PC-3 (cell line): ENCODE data around the gene ODAM. TPM values are rescaled to one million over a fixed set of nuclear protein-coding genes. Genes with fewer than 3 reads are reported as not detected.

Experiments used
- ATAC-seq: fragments of 200-7000 bp; cut with Tn5 transposase; 2 replicates; pipeline ENCODE4 v1.9.1; 2020; ENCODE audit warnings: mild to moderate bottlenecking, moderate library complexity
- BruUV-seq: library from RNA; stranded (reverse); fragments of 400-500 nt; replicated peaks from 2 replicates; lab custom pipeline; 2021; lab: Mats Ljungman, UMichigan
- CTCF ChIA-PET: fragments of 300-600 bp; sonication (Branson Sonifier 250); formaldehyde crosslinking; loops from one replicate; lab custom pipeline; 2022; ENCODE audit warnings: antibody characterized with exemption; lab: Charles Lee
- POLR2A ChIA-PET: fragments of 300-600 bp; sonication (Branson Sonifier 250); formaldehyde crosslinking; loops from one replicate; lab custom pipeline; 2022; ENCODE audit warnings: antibody characterized with exemption; ENCODE audit not compliant: unreplicated experiment; lab: Charles Lee
- DNase-seq: peaks from one replicate; pipeline ENCODE4 v3.0.0-alpha.2; 2015
- H2AFZ ChIP-seq: fragments of 300-600 bp; sonication (generic); 2 replicates; pipeline ENCODE4 v1.6.0; 2016; ENCODE audit warnings: antibody characterized with exemption, low read length
- H3F3A ChIP-seq: fragments of 300-600 bp; sonication (generic); one replicate; pipeline ENCODE4 v1.6.0; 2017; ENCODE audit warnings: antibody characterized with exemption, low read length, control low read depth, mild to moderate bottlenecking; ENCODE audit not compliant: unreplicated experiment
- H3K27ac ChIP-seq: fragments of 300-600 bp; sonication (generic); 2 replicates; pipeline ENCODE4 v1.5.1; 2016; ENCODE audit warnings: mild to moderate bottlenecking, low read length
- H3K27me3 ChIP-seq: fragments of 300-600 bp; sonication (generic); 2 replicates; pipeline ENCODE4 v1.6.1; 2016; ENCODE audit warnings: low read length, mixed read lengths
- H3K36me3 ChIP-seq: fragments of 300-600 bp; sonication (generic); 2 replicates; pipeline ENCODE4 v1.6.1; 2016; ENCODE audit warnings: low read depth, mixed run types, low read length, mixed read lengths
- H3K4me1 ChIP-seq: fragments of 300-600 bp; sonication (generic); 2 replicates; pipeline ENCODE4 v1.5.1; 2016; ENCODE audit warnings: low read length; ENCODE audit not compliant: insufficient read depth
- H3K4me2 ChIP-seq: fragments of 300-600 bp; sonication (generic); 2 replicates; pipeline ENCODE4 v1.6.0; 2016; ENCODE audit warnings: low read length
- H3K4me3 ChIP-seq: fragments of 300-600 bp; sonication (generic); 2 replicates; pipeline ENCODE4 v1.5.1; 2016; ENCODE audit warnings: mild to moderate bottlenecking, low read length, mixed read lengths
- H3K79me2 ChIP-seq: fragments of 300-600 bp; sonication (generic); 2 replicates; pipeline ENCODE4 v1.6.1; 2017; ENCODE audit warnings: low read length, mixed read lengths
- H3K9ac ChIP-seq: fragments of 300-600 bp; sonication (generic); 2 replicates; pipeline ENCODE4 v1.6.0; 2016; ENCODE audit warnings: mild to moderate bottlenecking, low read length
- H3K9me2 ChIP-seq: fragments of 300-600 bp; sonication (generic); replicated peaks from 2 replicates; pipeline ENCODE4 v1.6.1; 2016; ENCODE audit warnings: mixed run types, low read length, mixed read lengths
- H3K9me3 ChIP-seq: fragments of 300-600 bp; sonication (generic); 2 replicates; pipeline ENCODE4 v1.6.1; 2016; ENCODE audit warnings: low read length, mixed read lengths
- H4K20me1 ChIP-seq: fragments of 300-600 bp; sonication (generic); 2 replicates; pipeline ENCODE4 v1.6.1; 2016; ENCODE audit warnings: low read length, mixed read lengths
- CTCF ChIP-seq: fragments of 300-600 bp; sonication (generic); conservative IDR thresholded peaks from 2 replicates; pipeline ENCODE4 v1.5.1; 2017; ENCODE audit warnings: antibody characterized with exemption, low read depth, mild to moderate bottlenecking, low read length
- EZH2 ChIP-seq: fragments of 300-600 bp; sonication (generic); IDR thresholded peaks from one replicate; pipeline ENCODE4 v1.6.1; 2017; ENCODE audit warnings: antibody characterized with exemption, mild to moderate bottlenecking, low read length; ENCODE audit not compliant: unreplicated experiment
- EZH2phosphoT487 ChIP-seq: fragments of 300-600 bp; sonication (generic); IDR thresholded peaks from 2 replicates; pipeline ENCODE4 v1.6.1; 2018; ENCODE audit warnings: mild to moderate bottlenecking, antibody characterized with exemption, low read length, borderline replicate concordance
- intact Hi-C: fragments of 100-400 bp; cut with micrococcal nuclease; formaldehyde crosslinking; loops from 2 replicates; pipeline ENCODE4 v1.9.0; 2023
- total RNA-seq: library from RNA; depleted of rRNA; stranded (reverse); fragments of >200 nt; gene quantifications from 2 replicates; pipeline ENCODE4 v1.2.3, GENCODE V29; 2014

Gene ODAM
- total RNA-seq, 1 experiment from 2014 or later: not detected

- Histone ChIP-seq H2AFZ (no peak overlapping the region), H3K79me2 (no peaks in the 10 kb centered on the region), H3K9me3 (no peaks in the 10 kb centered on the region), H3K27ac (no peak overlapping the region), H3K4me2 (no peak overlapping the region), H4K20me1 (no peaks in the 10 kb centered on the region), H3K36me3 (no peaks in the 10 kb centered on the region), H3K9ac (no peak overlapping the region), H3F3A (no peaks in the 10 kb centered on the region), H3K27me3 (peaks cover 21% of the 10 kb centered on the region; the same call in 1 of the 2 replicates), H3K4me3 (no peak overlapping the region), H3K4me1 (no peaks in the 10 kb centered on the region), H3K9me2 (no peaks in the 10 kb centered on the region)
- no peak for ATAC-seq
- TF ChIP-seq EZH2phosphoT487 (no peak), CTCF (no peak), EZH2 (no peak)
- DNase-seq: no peak
- ChIA-PET POLR2A (no interaction called here), CTCF (interaction anchor here (0.7 kb wide), 1 partner anchor 417 kb away, joined by 3 read pairs; no protein-coding TSS in a partner anchor)
- intact Hi-C loops: loop anchor here (1.0 to 5.0 kb wide), 3 partner anchors 286 to 490 kb away; no protein-coding TSS in a partner anchor
- no TSS peak for BruUV-seq
Observed at GRCh38 chr4:70182517-70183167, 12.9 kb upstream of the ODAM start.

- intact Hi-C loops: loop anchor here (1.0 to 5.0 kb wide), 3 partner anchors 287 to 491 kb away; no protein-coding TSS in a partner anchor
Observed at GRCh38 chr4:70183168-70183939, 12.2 kb upstream of the ODAM start.

More at GRCh38 chr4:70183168-70183939, 12.2 kb upstream of the ODAM start:
- Histone ChIP-seq H3K4me3 (no peak overlapping the region), H3F3A (no peaks in the 10 kb centered on the region), H3K9me2 (no peaks in the 10 kb centered on the region), H3K9ac (no peak overlapping the region), H3K36me3 (no peaks in the 10 kb centered on the region), H3K79me2 (no peaks in the 10 kb centered on the region), H3K4me2 (no peak overlapping the region), H3K9me3 (no peaks in the 10 kb centered on the region), H3K27ac (no peak overlapping the region), H4K20me1 (no peaks in the 10 kb centered on the region), H3K4me1 (no peaks in the 10 kb centered on the region), H3K27me3 (peaks cover 27% of the 10 kb centered on the region; the same call in 1 of the 2 replicates), H2AFZ (no peak overlapping the region)
- CTCF ChIA-PET: interaction anchor here (0.6 to 1.2 kb wide), 2 partner anchors 287 to 376 kb away, joined by 3 to 4 read pairs; no protein-coding TSS in a partner anchor
- no TSS peak for BruUV-seq
- DNase-seq (peak; percentile 71), ATAC-seq (peak; percentile 70)
- POLR2A ChIA-PET: no interaction called here
- no peak for TF ChIP-seq EZH2
- peak; percentile 95 for TF ChIP-seq CTCF
- TF ChIP-seq EZH2phosphoT487: no peak
